Calu3 (cell line): ENCODE results near the gene CUBN. TPM values are rescaled to one million over a fixed set of nuclear protein-coding genes. Genes with fewer than 3 reads are reported as not detected.
"Not testable (repeated sequence)": the region's sequence is repeated elsewhere in the genome, so short reads cannot be mapped to it uniquely, and the experiment has no call there.

ENCODE experiments used
- BruUV-seq: library from RNA; stranded (reverse); fragments of 400-500 nt; replicated peaks from 2 replicates; lab custom pipeline; 2021; lab: Mats Ljungman, UMichigan
- CTCF ChIA-PET: fragments of 300-600 bp; sonication (Branson Sonifier 250); formaldehyde crosslinking; loops from one replicate; lab custom pipeline; 2022; ENCODE audit warnings: antibody characterized with exemption; lab: Charles Lee
- DNase-seq: peaks from one replicate; pipeline ENCODE4 v3.0.0; 2022
- H3K27ac Mint-ChIP-seq: one replicate; pipeline ENCODE4 v1.8.0; 2022; ENCODE audit warnings: mixed read lengths; ENCODE audit not compliant: unreplicated experiment
- H3K27me3 Mint-ChIP-seq: one replicate; pipeline ENCODE4 v1.8.0; 2022; ENCODE audit warnings: mixed read lengths; ENCODE audit not compliant: unreplicated experiment
- H3K36me3 Mint-ChIP-seq: one replicate; pipeline ENCODE4 v1.8.0; 2022; ENCODE audit warnings: mild to moderate bottlenecking, moderate library complexity, mixed read lengths; ENCODE audit not compliant: insufficient read depth, unreplicated experiment
- H3K4me1 Mint-ChIP-seq: one replicate; pipeline ENCODE4 v1.8.0; 2022; ENCODE audit warnings: mild to moderate bottlenecking, low read depth, mixed read lengths; ENCODE audit not compliant: unreplicated experiment
- H3K4me3 Mint-ChIP-seq: one replicate; pipeline ENCODE4 v1.8.0; 2022; ENCODE audit warnings: mild to moderate bottlenecking, low read depth, moderate library complexity, mixed read lengths; ENCODE audit not compliant: unreplicated experiment
- H3K9me3 Mint-ChIP-seq: one replicate; pipeline ENCODE4 v1.8.0; 2022; ENCODE audit warnings: low read depth, mixed read lengths; ENCODE audit not compliant: unreplicated experiment
- CTCF ChIP-seq: fragments of 200-600 bp; IDR thresholded peaks from one replicate; pipeline ENCODE4 v1.8.0; 2022; ENCODE audit warnings: antibody characterized with exemption; ENCODE audit not compliant: unreplicated experiment
- intact Hi-C: fragments of 100-400 bp; cut with micrococcal nuclease; formaldehyde crosslinking; loops from one replicate; pipeline ENCODE4 v1.10.0; 2022; ENCODE audit not compliant: unreplicated experiment
- total RNA-seq: library from RNA; stranded (reverse); gene quantifications from 2 replicates; pipeline ENCODE4 v1.2.3, GENCODE V29; 2022

The CUBN gene
- total RNA-seq, 1 experiment from 2014 or later: 0.92 TPM

GRCh38 chr10:16828114-16828568 is 301.5 kb downstream of the CUBN start:
- Mint-ChIP-seq H3K4me1 (peaks cover 35% of the 10 kb centered on the region), H3K27me3 (no peaks in the 10 kb centered on the region), H3K9me3 (peaks cover 2% of the 10 kb centered on the region), H3K36me3 (no peaks in the 10 kb centered on the region), H3K27ac (no peak overlapping the region), H3K4me3 (no peak overlapping the region)
- DNase-seq: peak; percentile 70
- TF ChIP-seq CTCF: peak; percentile 40
- BruUV-seq: no TSS peak
- intact Hi-C loops: loop anchor here (1.0 to 2.0 kb wide), 2 partner anchors 429 to 603 kb away; no protein-coding TSS in a partner anchor
- CTCF ChIA-PET: no interaction called here

DNA sequence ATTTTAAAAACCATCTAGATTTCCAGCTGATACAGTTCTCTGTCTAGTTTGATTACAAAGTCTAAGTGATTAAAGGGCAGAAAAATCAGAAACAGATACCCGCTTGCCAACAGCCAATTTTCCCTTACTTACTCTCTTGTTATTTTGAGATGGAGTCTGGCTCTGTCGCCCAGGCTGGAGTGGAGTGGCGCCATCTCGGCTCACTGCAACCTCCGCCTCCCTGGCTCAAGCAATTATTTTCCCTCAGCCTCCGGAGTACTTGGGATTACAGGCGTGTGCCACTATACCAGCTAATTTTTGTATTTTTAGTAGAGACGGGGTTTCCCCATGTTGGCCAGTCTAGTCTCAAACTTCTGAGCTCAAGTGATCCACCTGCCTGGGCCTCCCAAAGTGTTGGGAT is 302.1 kb downstream of the CUBN start:
- CTCF ChIA-PET, H3K9me3 Mint-ChIP-seq, H3K36me3 Mint-ChIP-seq, DNase-seq, H3K27ac Mint-ChIP-seq, BruUV-seq, H3K4me3 Mint-ChIP-seq, intact Hi-C loops, H3K27me3 Mint-ChIP-seq: not testable (repeated sequence)
- H3K4me1 Mint-ChIP-seq: peaks cover 28% of the 10 kb centered on the region

DNA sequence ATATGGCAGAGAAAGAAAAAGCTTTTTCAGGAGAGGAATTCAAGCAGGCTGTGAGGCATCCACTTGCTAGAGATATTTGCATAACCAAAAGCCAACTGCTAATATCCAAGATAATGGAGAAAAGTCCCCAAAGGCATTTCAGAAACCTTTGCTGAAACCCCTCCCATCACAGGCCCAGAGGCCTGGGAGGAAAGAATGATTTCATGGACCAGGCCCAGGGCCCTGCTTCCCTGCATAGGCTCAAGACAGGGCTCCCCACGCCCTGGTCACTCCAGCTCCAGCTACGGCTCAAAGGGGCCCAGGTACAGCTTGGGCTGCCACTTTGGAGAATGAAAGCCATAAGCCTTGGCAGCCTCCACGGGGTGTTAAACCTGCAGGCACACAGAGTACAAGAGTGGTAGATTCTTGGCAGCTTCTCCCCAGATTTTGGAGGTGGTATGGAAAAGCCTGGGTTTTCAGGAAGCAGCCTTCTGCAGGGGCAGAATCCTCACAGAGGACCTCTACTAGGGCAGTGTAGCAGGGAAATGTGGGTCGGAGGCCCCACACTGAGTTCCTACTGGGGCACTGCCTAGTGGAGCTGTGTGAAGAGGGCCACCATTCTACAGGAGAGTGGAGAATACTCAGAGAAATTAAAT is 306.8 kb downstream of the CUBN start:
- H3K4me3 Mint-ChIP-seq: no peak overlapping the region
- peaks cover 12% of the 10 kb centered on the region for H3K9me3 Mint-ChIP-seq
- H3K36me3 Mint-ChIP-seq: peaks cover 6% of the 10 kb centered on the region
- H3K27ac Mint-ChIP-seq: no peak overlapping the region
- no peak for DNase-seq
- intact Hi-C loops: no loop called here
- H3K27me3 Mint-ChIP-seq: no peaks in the 10 kb centered on the region
- CTCF ChIA-PET: no interaction called here
- H3K4me1 Mint-ChIP-seq: no peaks in the 10 kb centered on the region
- TF ChIP-seq CTCF: no peak
- BruUV-seq: no TSS peak

GRCh38 chr10:16822027-16822426 is 307.6 kb downstream of the CUBN start:
- intact Hi-C loops: no loop called here
- H3K9me3 Mint-ChIP-seq: peaks cover 12% of the 10 kb centered on the region
- CTCF ChIA-PET: no interaction called here
- no peak overlapping the region for H3K27ac Mint-ChIP-seq
- no peak for TF ChIP-seq CTCF
- DNase-seq: no peak
- no peak overlapping the region for H3K4me3 Mint-ChIP-seq
- H3K27me3 Mint-ChIP-seq: no peaks in the 10 kb centered on the region
- H3K36me3 Mint-ChIP-seq: peaks cover 14% of the 10 kb centered on the region
- no peaks in the 10 kb centered on the region for H3K4me1 Mint-ChIP-seq
- BruUV-seq: no TSS peak

- DNase-seq: no peak
- Mint-ChIP-seq H3K4me3 (no peak overlapping the region), H3K36me3 (peaks cover 25% of the 10 kb centered on the region), H3K27me3 (no peaks in the 10 kb centered on the region), H3K4me1 (peaks cover 13% of the 10 kb centered on the region), H3K9me3 (peaks cover 12% of the 10 kb centered on the region), H3K27ac (no peak overlapping the region)
- no TSS peak for BruUV-seq
- CTCF ChIA-PET: interaction anchor here (0.6 kb wide), 1 partner anchor 1443 kb away, joined by 3 read pairs; no protein-coding TSS in a partner anchor
- no peak for TF ChIP-seq CTCF
- intact Hi-C loops: no loop called here
Measured at GRCh38 chr10:16820421-16820820, 309.2 kb downstream of the CUBN start.
